HepG2 (cell line): ENCODE results near the gene NPC2. TPM values are rescaled to one million over a fixed set of nuclear protein-coding genes. Genes with fewer than 3 reads are reported as not detected.

Experiments
- CEBPZ ChIP-seq: IDR thresholded peaks from 2 replicates; pipeline ENCODE4 v1.6.1; 2012; ENCODE audit warnings: low read length, improper control_type of control experiment
- FOXA3 ChIP-seq: IDR thresholded peaks from 2 replicates; pipeline ENCODE4 v1.6.1; 2016; ENCODE audit warnings: missing genetic modification reagents, missing compliant biosample characterization
- HNF4A ChIP-seq: sonication (generic); formaldehyde crosslinking; IDR thresholded peaks from 2 replicates; pipeline ENCODE4 v1.4.0; 2020; ENCODE audit warnings: missing genetic modification reagents
- HNF4G ChIP-seq, 2 experiments: sonication (generic) in 1 of 2; formaldehyde crosslinking in 1 of 2; IDR thresholded peaks; 2 replicates each; pipeline versions ENCODE4 v1.4.0 to v1.6.1; 2011 to 2020; ENCODE audit warnings: borderline replicate concordance in 2 of 2, low read depth in 2 of 2, mild to moderate bottlenecking in 2 of 2, low read length in 1 of 2, missing genetic modification reagents in 1 of 2, moderate library complexity in 1 of 2
- HNRNPH1 ChIP-seq: fragments of 200-400 bp; formaldehyde crosslinking; optimal IDR thresholded peaks from 2 replicates; pipeline ENCODE3; 2017; ENCODE audit warnings: mild to moderate bottlenecking, low read depth, low read length
- KLF9 ChIP-seq: IDR thresholded peaks from 2 replicates; pipeline ENCODE4 v1.6.1; 2016; ENCODE audit warnings: low read depth
- POGK ChIP-seq: sonication (generic); formaldehyde crosslinking; conservative IDR thresholded peaks from 2 replicates; pipeline ENCODE4 v1.8.0; 2022; ENCODE audit warnings: mild to moderate bottlenecking, moderate library complexity, missing genetic modification reagents
- RBM22 ChIP-seq: fragments of 200-400 bp; formaldehyde crosslinking; optimal IDR thresholded peaks from 2 replicates; pipeline ENCODE3; 2017; ENCODE audit warnings: mild to moderate bottlenecking, low read length, moderate library complexity
- TFE3 ChIP-seq: IDR thresholded peaks from 2 replicates; pipeline ENCODE4 v1.6.1; 2016
- THAP8 ChIP-seq: sonication (generic); formaldehyde crosslinking; IDR thresholded peaks from 2 replicates; pipeline ENCODE4 v1.5.1; 2020; ENCODE audit warnings: missing genetic modification reagents, mild to moderate bottlenecking, borderline replicate concordance
- ZNF362 ChIP-seq: sonication (generic); formaldehyde crosslinking; IDR thresholded peaks from 2 replicates; pipeline ENCODE4 v1.4.0; 2020; ENCODE audit warnings: missing genetic modification reagents, mild to moderate bottlenecking, borderline replicate concordance
- ZNF878 ChIP-seq: sonication (generic); formaldehyde crosslinking; IDR thresholded peaks from 2 replicates; pipeline ENCODE4 v1.8.1; 2023; ENCODE audit warnings: mild to moderate bottlenecking, missing genetic modification reagents, moderate library complexity
- polyA plus RNA-seq, 8 experiments: library from polyadenylated mRNA; depleted of rRNA in 3 of 8; stranded (reverse) in 7 of 8; unstranded in 1 of 8; fragments of >200 nt; fragmentation: Illumina TruSeq in 4 of 8; extraction: Trizol in 4 of 8; gene quantifications; 2 replicates each; pipeline versions ENCODE4 v1.2.1 to v1.2.3, GENCODE V29; 2011 to 2016; ENCODE audit warnings: low read depth in 4 of 8, missing spikeins in 1 of 8, mixed read lengths in 1 of 8; ENCODE audit not compliant: insufficient read depth in 1 of 8
- total RNA-seq, 5 experiments: library from RNA; depleted of rRNA; stranded (reverse); fragments of >200 nt; fragmentation: Illumina TruSeq; extraction: Trizol; gene quantifications; 2 replicates each; pipeline ENCODE4 v1.2.3, GENCODE V29; 2016; ENCODE audit warnings: low read depth in 1 of 5

NPC2 gene
- total and polyA plus RNA-seq, 2 of the 13 experiments (the other 11 are each of a cell fraction or from before 2014, with no cell fraction given) = 132 to 164 TPM

GRCh38 chr14:74493343-74494261 is 497 bp upstream of the NPC2 start, which contains the start of gene ISCA2 (continued):
- TF ChIP-seq TFE3 (CRISPR knock-in tag) (no peak), HNRNPH1 (no peak), POGK (CRISPR knock-in tag) (peak; percentile 31; the same call in 1 of the 2 replicates), HNF4A (CRISPR knock-in tag) (peak; percentile 18), KLF9 (no peak), HNF4G (IDR thresholded peaks at IDR 0.05; ENCODE audit: borderline replicate concordance, low read depth, low read length) (no peak), HNF4G (CRISPR knock-in tag; IDR thresholded peaks at IDR 0.05; ENCODE audit: borderline replicate concordance, low read depth) (0 out of 2 replicates have a peak, but pooled peaks have one; percentile 32), FOXA3 (CRISPR knock-in tag) (no peak), ZNF362 (CRISPR knock-in tag) (no peak), ZNF878 (CRISPR knock-in tag) (0 out of 2 replicates have a peak, but pooled peaks have one; percentile 40), THAP8 (no peak), CEBPZ (no peak), RBM22 (no peak)
